ENCODE data around the gene CDKL4. TPM values are rescaled to one million over a fixed set of nuclear protein-coding genes. Genes with fewer than 3 reads are reported as not detected.
"Not testable (repeated sequence)": the region's sequence is repeated elsewhere in the genome, so short reads cannot be mapped to it uniquely, and the experiment has no call there.

CDKL4 gene
- total RNA-seq, 1 donor from 2014 or later, result 0.64 TPM

- no peak for DNase-seq (ENCODE audit: low read depth in 2 of 2)
Observed at GRCh38 chr2:39232141-39232540, 11.6 kb downstream of the CDKL4 start.

- peak in 1 of 2 donors; percentile 7 for DNase-seq (ENCODE audit: low read depth in 2 of 2)
Observed at GRCh38 chr2:39228413-39229209, 15.2 kb downstream of the CDKL4 start.

- DNase-seq (ENCODE audit: low read depth in 2 of 2), result peak; percentile 26 to 77
Observed at GRCh38 chr2:39227628-39228412, 15.9 kb downstream of the CDKL4 start.

GRCh38 chr2:39225567-39225966 lies 18.2 kb downstream of the CDKL4 start:
- DNase-seq (ENCODE audit: low read depth in 2 of 2), result no peak

- DNase-seq (ENCODE audit: low read depth in 2 of 2), result no peak
Observed at GRCh38 chr2:39223909-39224308, 19.9 kb downstream of the CDKL4 start.

- DNase-seq (ENCODE audit: low read depth in 2 of 2), result no peak
Observed at GRCh38 chr2:39221459-39221858, 22.3 kb downstream of the CDKL4 start.

GRCh38 chr2:39220136-39220535 lies 23.6 kb downstream of the CDKL4 start:
- no peak for DNase-seq (ENCODE audit: low read depth in 2 of 2)

- no peak for DNase-seq (ENCODE audit: low read depth in 2 of 2)
Observed at GRCh38 chr2:39218391-39218790, 25.4 kb downstream of the CDKL4 start.

- DNase-seq (ENCODE audit: low read depth in 2 of 2), result no peak
Observed at GRCh38 chr2:39217192-39217550, 26.6 kb downstream of the CDKL4 start.

- no peak for DNase-seq (ENCODE audit: low read depth in 2 of 2)
Observed at GRCh38 chr2:39216346-39217191, 27.2 kb downstream of the CDKL4 start.

GRCh38 chr2:39215545-39215944 lies 28.2 kb downstream of the CDKL4 start:
- no peak for DNase-seq (ENCODE audit: low read depth in 2 of 2)

- DNase-seq (ENCODE audit: low read depth in 2 of 2), result no peak
Observed at GRCh38 chr2:39213015-39213414, 30.8 kb downstream of the CDKL4 start.

GRCh38 chr2:39210846-39211245 lies 32.9 kb downstream of the CDKL4 start:
- no peak for DNase-seq (ENCODE audit: low read depth in 2 of 2)

GRCh38 chr2:39203382-39203781 lies 40.4 kb downstream of the CDKL4 start:
- no peak for DNase-seq (ENCODE audit: low read depth in 2 of 2)

GRCh38 chr2:39202639-39203369 lies 41.0 kb downstream of the CDKL4 start:
- no peak for DNase-seq (ENCODE audit: low read depth in 2 of 2)

- not testable (repeated sequence) for DNase-seq (ENCODE audit: low read depth in 2 of 2)
Observed at GRCh38 chr2:39197003-39197402, 46.8 kb downstream of the CDKL4 start.

- DNase-seq (ENCODE audit: low read depth in 2 of 2), result no peak
Observed at GRCh38 chr2:39194686-39195085, 49.1 kb downstream of the CDKL4 start.

- no peak for DNase-seq (ENCODE audit: low read depth in 2 of 2)
Observed at GRCh38 chr2:39188960-39189494, 54.7 kb downstream of the CDKL4 start.

- no peak for DNase-seq (ENCODE audit: low read depth in 2 of 2)
Observed at GRCh38 chr2:39183673-39184072, 60.1 kb downstream of the CDKL4 start.

- DNase-seq (ENCODE audit: low read depth in 2 of 2), result no peak
Observed at GRCh38 chr2:39181297-39181696, 62.5 kb downstream of the CDKL4 start.
